Liver (tissue), 9 donors: ENCODE measurements around the gene MAP3K5. TPM values are rescaled to one million over a fixed set of nuclear protein-coding genes. Genes with fewer than 3 reads are reported as not detected.

Experiments used
- DNase-seq: peaks from one replicate; pipeline ENCODE4 v3.0.0-alpha.2; 2017; ENCODE audit warnings: low spot score
- H3K27ac ChIP-seq, 2 donors: one replicate each; pipeline ENCODE4 v1.7.0; 2013; ENCODE audit warnings: inconsistent platforms in 2 of 2, low read length in 2 of 2, control low read depth in 1 of 2, low read depth in 1 of 2, mild to moderate bottlenecking in 1 of 2
- H3K27me3 ChIP-seq, 4 donors: one replicate each; pipeline versions ENCODE4 v1.6.1 to v1.7.0; 2013; ENCODE audit warnings: low read length in 3 of 4, inconsistent platforms in 1 of 4, mild to moderate bottlenecking in 1 of 4, moderate library complexity in 1 of 4; ENCODE audit not compliant: control insufficient read depth in 4 of 4, insufficient read depth in 4 of 4
- H3K36me3 ChIP-seq, 4 donors: one replicate each; pipeline versions ENCODE4 v1.6.1 to v1.7.0; 2013; ENCODE audit warnings: low read length in 3 of 4, mild to moderate bottlenecking in 3 of 4, low read depth in 1 of 4, moderate library complexity in 1 of 4; ENCODE audit not compliant: control insufficient read depth in 4 of 4, insufficient read depth in 3 of 4
- H3K4me1 ChIP-seq, 4 donors: one replicate each; pipeline versions ENCODE4 v1.6.1 to v1.7.0; 2013; ENCODE audit warnings: low read length in 3 of 4, mild to moderate bottlenecking in 3 of 4, moderate library complexity in 1 of 4; ENCODE audit not compliant: control insufficient read depth in 4 of 4, insufficient read depth in 4 of 4
- H3K4me3 ChIP-seq, 3 donors: one replicate each; pipeline versions ENCODE4 v1.6.1 to v1.7.0; 2013; ENCODE audit warnings: low read length in 3 of 3, control low read depth in 1 of 3, low read depth in 1 of 3, mild to moderate bottlenecking in 1 of 3
- H3K9ac ChIP-seq, 2 donors: one replicate each; pipeline ENCODE4 v1.7.0; 2013; ENCODE audit warnings: low read length in 2 of 2, mild to moderate bottlenecking in 2 of 2, moderate library complexity in 2 of 2, control low read depth in 1 of 2, low read depth in 1 of 2
- H3K9me3 ChIP-seq, 4 donors: one replicate each; pipeline versions ENCODE4 v1.6.1 to v1.7.0; 2013; ENCODE audit warnings: low read length in 3 of 4; ENCODE audit not compliant: control insufficient read depth in 4 of 4
- CTCF ChIP-seq: fragments of 150-350 bp; IDR thresholded peaks from 2 replicates; pipeline ENCODE4 v1.5.1; 2017; ENCODE audit warnings: improper control_type of control experiment, low read depth, low read length; ENCODE audit not compliant: missing input control
- FOXA2 ChIP-seq: IDR thresholded peaks from 2 replicates; pipeline ENCODE4 v1.6.1; 2016; ENCODE audit warnings: antibody characterized with exemption
- HNF4G ChIP-seq: IDR thresholded peaks from 2 replicates; pipeline ENCODE4 v1.6.1; 2016; ENCODE audit warnings: antibody characterized with exemption
- MAX ChIP-seq: IDR thresholded peaks from 2 replicates; pipeline ENCODE4 v1.6.1; 2016; ENCODE audit warnings: antibody characterized with exemption
- RAD21 ChIP-seq, 2 donors: IDR thresholded peaks; 2 replicates each; pipeline ENCODE4 v1.6.1; 2016; ENCODE audit warnings: antibody characterized with exemption in 2 of 2, mild to moderate bottlenecking in 2 of 2
- REST ChIP-seq: IDR thresholded peaks from 2 replicates; pipeline ENCODE4 v1.6.1; 2016; ENCODE audit warnings: antibody characterized with exemption, mild to moderate bottlenecking
- SP1 ChIP-seq: IDR thresholded peaks from 2 replicates; pipeline ENCODE4 v1.6.1; 2018; ENCODE audit warnings: antibody characterized with exemption, mild to moderate bottlenecking
- TAF1 ChIP-seq: conservative IDR thresholded peaks from 2 replicates; pipeline ENCODE4 v1.6.1; 2016; ENCODE audit warnings: antibody characterized with exemption, mild to moderate bottlenecking
- ZBTB33 ChIP-seq: IDR thresholded peaks from 2 replicates; pipeline ENCODE4 v1.6.1; 2016; ENCODE audit warnings: antibody characterized with exemption
- WGBS: extraction: QIAGEN DNeasy Blood & Tissue Kit; methylation state at CpG from one replicate; pipeline ENCODE4 v1.1.7; 2013; 5-methylcytosine and 5-hydroxymethylcytosine counted together
- polyA plus RNA-seq, 2 donors: library from polyadenylated mRNA; stranded (reverse) in 1 of 2; unstranded in 1 of 2; fragments of 200-250 nt in 1 of 2; fragments of >200 nt in 1 of 2; fragmentation: Nextera tagmentation in 1 of 2; extraction: Ambion mirVana in 1 of 2; gene quantifications; one replicate each; pipeline versions ENCODE4 v1.2.1 to v1.2.3, GENCODE V29; 2013 to 2015
- total RNA-seq, 2 donors: library from RNA; depleted of rRNA; stranded (reverse); fragments of >200 nt; gene quantifications; one replicate each; pipeline ENCODE4 v1.2.3, GENCODE V29; 2014
- donor health status: healthy.
- donor health status: healthy.
- donor health status: healthy.
- donor health status: healthy.
- donor health status: healthy.

Gene MAP3K5
- total and polyA plus RNA-seq, 4 donors, result 2.9 to 18.0 (median 5.5) TPM

- no peaks in the 10 kb centered on the region for H3K9me3 ChIP-seq
- H3K36me3 ChIP-seq, result peaks cover 0 to under 1% (median 0%) of the 10 kb centered on the region in 4 donors
- H3K4me1 ChIP-seq, result peaks cover 0 to 4% (median 0%) of the 10 kb centered on the region in 4 donors
- H3K27me3 ChIP-seq, result no peaks in the 10 kb centered on the region
- WGBS, result 98% methylated on average over 3 of the region's 3 CpGs
- H3K4me3 ChIP-seq, result no peak overlapping the region
- TF ChIP-seq CTCF, result no peak
- no peak for TF ChIP-seq SP1
- no peak for TF ChIP-seq ZBTB33
- DNase-seq, result no peak
- no peak overlapping the region for H3K27ac ChIP-seq
- H3K9ac ChIP-seq, result no peak overlapping the region
These were observed 194.2 kb downstream of the MAP3K5 start for GRCh38 chr6:136598048-136598447.

- WGBS, result 97% methylated on average over 8 of the region's 8 CpGs
- Histone ChIP-seq H3K4me3 (no peak overlapping the region), H3K36me3 (peaks cover 4 to 28% (median 23%) of the 10 kb centered on the region in 4 donors), H3K4me1 (no peaks in the 10 kb centered on the region), H3K27ac (no peak overlapping the region), H3K9me3 (no peaks in the 10 kb centered on the region), H3K27me3 (no peaks in the 10 kb centered on the region), H3K9ac (no peak overlapping the region)
- TF ChIP-seq SP1 (no peak), RAD21 (IDR thresholded peaks at IDR 0.05) (no peak)
- DNase-seq, result no peak
These were observed 197.6 kb downstream of the MAP3K5 start for GRCh38 chr6:136594671-136595070.

GRCh38 chr6:136593748-136594490 lies 198.4 kb downstream of the MAP3K5 start:
- H3K9ac ChIP-seq, result no peak overlapping the region
- TF ChIP-seq REST, result no peak
- TF ChIP-seq FOXA2, result no peak
- no peak for TF ChIP-seq MAX
- no peak for TF ChIP-seq HNF4G
- TF ChIP-seq TAF1, result no peak
- no peaks in the 10 kb centered on the region for H3K9me3 ChIP-seq
- whole genome bisulfite sequencing, result 68% methylated on average over 6 of the region's 6 CpGs
- H3K27me3 ChIP-seq, result no peaks in the 10 kb centered on the region
- no peak overlapping the region for H3K27ac ChIP-seq
- H3K4me3 ChIP-seq, result no peak overlapping the region
- no peaks in the 10 kb centered on the region for H3K4me1 ChIP-seq
- H3K36me3 ChIP-seq, result peaks cover 4 to 31% (median 26%) of the 10 kb centered on the region in 4 donors
- no peak for DNase-seq
